Measurements from ENCODE around the gene TMEM18. TPM values are rescaled to one million over a fixed set of nuclear protein-coding genes. Genes with fewer than 3 reads are reported as not detected.

Gene TMEM18
- total and polyA plus RNA-seq, 2 experiments from 2014 or later, result 35.4 to 47.1 TPM

DNA sequence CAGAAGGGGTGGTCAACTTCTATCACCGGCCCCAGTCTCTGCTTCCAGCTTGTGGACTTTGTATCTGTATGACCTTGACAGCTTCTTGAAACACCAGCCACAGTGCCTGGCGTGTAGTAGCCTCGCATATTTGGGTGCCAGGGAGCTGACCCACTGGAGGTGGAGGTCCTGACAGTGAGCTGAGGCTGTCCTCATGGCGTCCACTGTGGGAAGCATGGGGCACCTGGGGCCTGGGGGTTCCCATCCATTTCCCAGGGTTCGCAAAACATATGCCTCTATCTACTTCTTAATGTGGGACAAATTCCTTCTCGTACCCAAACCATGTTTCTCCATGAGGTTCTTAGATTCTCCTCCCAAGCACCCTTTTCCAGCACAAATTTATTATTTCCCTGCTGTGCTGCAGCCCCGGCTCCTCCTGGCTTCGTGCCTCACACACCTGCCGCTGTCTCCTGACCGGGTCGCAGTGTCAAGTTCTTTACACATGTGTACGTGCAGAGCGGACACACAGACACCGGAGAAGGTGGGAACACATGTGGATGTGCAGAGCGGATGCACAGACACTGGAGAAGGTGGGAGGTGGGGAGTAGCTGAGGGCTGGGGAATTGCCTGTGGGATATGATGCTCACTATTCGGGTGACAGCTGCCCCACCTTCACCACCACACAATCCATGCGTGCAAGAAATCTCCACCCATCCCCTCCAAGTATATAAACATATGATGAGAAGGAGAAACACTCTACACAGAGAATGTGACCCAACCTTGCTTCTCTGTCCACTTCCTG, 23.4 kb downstream of the TMEM18 start:
- Histone ChIP-seq H3K9me2 (replicated peaks; ENCODE audit: insufficient read depth) (no peaks in the 10 kb centered on the region), H3K79me2 (no peaks in the 10 kb centered on the region), H3K9me3 (ENCODE audit: low read depth) (no peaks in the 10 kb centered on the region), H3K27ac (no peak overlapping the region), H3K4me3 (no peak overlapping the region), H3K27me3 (no peaks in the 10 kb centered on the region), H2AFZ (no peak overlapping the region), H3K4me1 (ENCODE audit: insufficient read depth) (no peaks in the 10 kb centered on the region), H4K20me1 (ENCODE audit: insufficient read depth, poor library complexity, severe bottlenecking) (no peaks in the 10 kb centered on the region), H3K4me2 (no peak overlapping the region), H3K36me3 (replicated peaks; ENCODE audit: insufficient read depth, low read depth) (no peaks in the 10 kb centered on the region)
- WGBS (ENCODE audit: low lambda C conversion rate, missing lambda C conversion rate), result 85% methylated on average over 17 of the region's 17 CpGs
- DNase-seq (ENCODE audit: low spot score), result no peak
- no peak for TF ChIP-seq EZH2 (IDR thresholded peaks at IDR 0.05; ENCODE audit: borderline replicate concordance)
- TF ChIP-seq EZH2phosphoT487 (IDR thresholded peaks at IDR 0.05; ENCODE audit: low read depth, severe bottlenecking, unreplicated experiment), result no peak
- no peak for TF ChIP-seq CTCF (IDR thresholded peaks at IDR 0.05; ENCODE audit: poor library complexity)

DNA sequence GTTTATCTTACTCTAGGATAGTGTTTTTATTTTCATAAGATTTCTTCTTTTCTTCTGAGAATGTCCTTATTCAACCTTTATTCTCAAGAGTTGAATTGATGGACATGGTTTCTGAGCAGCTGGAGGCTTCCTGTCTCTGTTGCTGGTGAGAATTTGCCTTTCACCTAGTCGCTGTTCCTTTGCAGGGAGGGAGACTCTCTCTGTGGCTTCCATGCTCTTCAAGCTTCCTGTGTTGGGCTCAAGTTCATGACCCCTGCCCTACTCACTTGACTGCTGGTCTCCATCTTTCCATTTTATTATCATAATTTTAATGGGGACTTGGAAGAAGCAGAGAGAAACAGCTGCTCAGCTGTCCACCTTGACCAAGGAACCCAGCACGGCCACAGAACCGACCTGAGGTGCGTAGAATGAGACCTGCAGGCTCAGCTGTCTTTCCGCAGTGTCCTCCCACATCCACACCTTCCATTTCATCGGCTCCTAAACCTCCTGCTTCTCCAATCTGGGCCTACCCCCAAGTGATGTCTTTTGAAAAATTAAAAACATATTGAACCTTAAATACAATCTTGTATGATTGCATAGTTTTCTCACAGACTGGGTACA, 24.2 kb downstream of the TMEM18 start:
- no peak for DNase-seq (ENCODE audit: low spot score)
- H3K9me3 ChIP-seq (ENCODE audit: low read depth), result no peaks in the 10 kb centered on the region
- WGBS (ENCODE audit: low lambda C conversion rate, missing lambda C conversion rate), result 93% methylated on average over 6 of the region's 6 CpGs
- H3K27me3 ChIP-seq, result no peaks in the 10 kb centered on the region
- H3K4me3 ChIP-seq, result no peak overlapping the region
- H3K4me1 ChIP-seq (ENCODE audit: insufficient read depth), result no peaks in the 10 kb centered on the region
- H3K4me2 ChIP-seq, result no peak overlapping the region
- no peaks in the 10 kb centered on the region for H3K79me2 ChIP-seq
- no peaks in the 10 kb centered on the region for H4K20me1 ChIP-seq (ENCODE audit: insufficient read depth, poor library complexity, severe bottlenecking)
- no peak overlapping the region for H2AFZ ChIP-seq
- H3K36me3 ChIP-seq (replicated peaks; ENCODE audit: insufficient read depth, low read depth), result no peaks in the 10 kb centered on the region
- H3K9me2 ChIP-seq (replicated peaks; ENCODE audit: insufficient read depth), result no peaks in the 10 kb centered on the region
- no peak overlapping the region for H3K27ac ChIP-seq
- TF ChIP-seq EZH2 (IDR thresholded peaks at IDR 0.05; ENCODE audit: borderline replicate concordance) (no peak), EZH2phosphoT487 (IDR thresholded peaks at IDR 0.05; ENCODE audit: low read depth, severe bottlenecking, unreplicated experiment) (no peak), CTCF (IDR thresholded peaks at IDR 0.05; ENCODE audit: poor library complexity) (no peak)

DNA sequence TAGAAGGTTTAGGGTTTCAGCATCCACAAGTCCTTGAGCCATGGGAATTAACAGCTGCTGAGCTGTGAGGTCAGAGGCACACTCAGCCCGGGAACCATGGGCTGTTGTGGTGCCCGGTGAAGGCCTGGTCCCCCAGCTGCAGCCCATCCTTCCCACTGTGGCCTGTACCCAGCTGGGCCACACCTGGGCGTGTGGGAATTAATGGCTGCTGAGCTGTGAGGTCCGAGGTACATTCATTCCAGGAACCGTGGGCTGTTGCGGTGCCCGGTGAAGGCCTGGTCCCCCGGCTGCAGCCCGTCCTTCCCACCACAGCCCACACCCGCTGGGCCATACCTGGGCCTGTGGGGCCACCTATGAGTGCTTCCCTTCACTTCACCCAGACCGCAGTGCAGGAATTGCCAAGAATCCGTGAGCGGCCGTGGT, 25.2 kb downstream of the TMEM18 start:
- Histone ChIP-seq H3K27ac (no peak overlapping the region), H3K9me2 (replicated peaks; ENCODE audit: insufficient read depth) (no peaks in the 10 kb centered on the region), H3K4me2 (no peak overlapping the region), H3K4me3 (no peak overlapping the region), H2AFZ (no peak overlapping the region), H3K27me3 (no peaks in the 10 kb centered on the region), H3K9me3 (ENCODE audit: low read depth) (no peaks in the 10 kb centered on the region), H3K79me2 (no peaks in the 10 kb centered on the region), H3K36me3 (replicated peaks; ENCODE audit: insufficient read depth, low read depth) (no peaks in the 10 kb centered on the region), H4K20me1 (ENCODE audit: insufficient read depth, poor library complexity, severe bottlenecking) (no peaks in the 10 kb centered on the region), H3K4me1 (ENCODE audit: insufficient read depth) (no peaks in the 10 kb centered on the region)
- DNase-seq (ENCODE audit: low spot score), result no peak
- TF ChIP-seq CTCF (IDR thresholded peaks at IDR 0.05; ENCODE audit: poor library complexity), result no peak
- no peak for TF ChIP-seq EZH2 (IDR thresholded peaks at IDR 0.05; ENCODE audit: borderline replicate concordance)
- TF ChIP-seq EZH2phosphoT487 (IDR thresholded peaks at IDR 0.05; ENCODE audit: low read depth, severe bottlenecking, unreplicated experiment), result no peak
- WGBS (ENCODE audit: low lambda C conversion rate, missing lambda C conversion rate), result 97% methylated on average over 11 of the region's 14 CpGs

Measured in hepatocyte (in vitro differentiated cells).